DMS153 (cell line): ENCODE data around the gene PDIA2.
"Not testable (repeated sequence)": the region's sequence is repeated elsewhere in the genome, so short reads cannot be mapped to it uniquely, and the experiment has no call there.

Experiments used
- DNase-seq: peaks from one replicate; lab custom pipeline; 2025; lab: John Stamatoyannopoulos, UW

The PDIA2 gene

DNA sequence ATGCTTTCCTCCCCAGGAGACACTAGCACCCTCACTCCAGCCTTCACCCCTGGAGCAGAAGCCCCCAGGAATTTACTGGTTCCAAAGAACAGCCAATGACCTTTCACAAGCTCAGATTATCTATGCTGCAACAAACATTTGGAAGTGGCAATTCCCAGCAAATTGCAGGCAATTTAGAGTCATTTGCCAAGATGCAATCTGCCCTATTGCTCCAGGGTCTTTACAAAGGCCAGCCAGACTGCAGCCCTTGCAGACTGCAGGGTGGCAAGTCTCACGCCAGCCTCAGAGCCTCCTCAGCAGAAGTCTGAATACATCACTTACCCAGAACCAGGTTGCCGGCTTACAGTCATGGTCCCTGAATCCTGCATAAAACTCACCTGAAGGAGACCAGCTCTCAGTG lies 47.8 kb downstream of the PDIA2 start:
- DNase-seq = no peak

DNA sequence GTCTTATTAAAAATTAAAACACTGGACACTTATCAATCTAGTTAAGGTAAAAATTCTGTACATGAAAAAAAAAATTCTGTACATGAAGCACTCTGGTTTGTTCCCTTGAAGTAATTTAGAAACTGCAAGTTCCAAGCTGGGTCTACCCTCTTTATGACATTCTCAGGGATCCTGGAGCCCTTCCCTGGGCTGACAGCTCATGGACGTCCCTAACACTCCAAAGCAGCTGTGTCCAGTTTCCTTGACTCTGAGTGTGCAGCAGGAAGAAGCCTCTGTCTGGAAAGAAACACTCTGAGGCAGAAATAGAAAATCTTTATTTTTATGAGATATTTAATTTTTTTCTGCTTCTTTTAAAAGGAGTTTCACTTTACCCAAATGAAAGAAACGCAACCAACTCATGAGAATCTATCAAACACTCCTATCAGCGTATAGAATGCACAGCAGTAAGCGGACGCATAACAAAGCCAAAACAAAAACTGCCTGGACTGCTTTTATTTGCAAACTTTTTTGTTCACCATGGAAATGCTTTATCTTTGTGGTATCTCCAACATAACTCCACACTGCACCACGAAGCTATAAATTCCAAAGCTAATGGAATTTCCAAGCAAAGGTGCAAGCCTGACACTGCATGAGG lies 48.3 kb downstream of the PDIA2 start:
- not testable (repeated sequence) for DNase-seq

DNA sequence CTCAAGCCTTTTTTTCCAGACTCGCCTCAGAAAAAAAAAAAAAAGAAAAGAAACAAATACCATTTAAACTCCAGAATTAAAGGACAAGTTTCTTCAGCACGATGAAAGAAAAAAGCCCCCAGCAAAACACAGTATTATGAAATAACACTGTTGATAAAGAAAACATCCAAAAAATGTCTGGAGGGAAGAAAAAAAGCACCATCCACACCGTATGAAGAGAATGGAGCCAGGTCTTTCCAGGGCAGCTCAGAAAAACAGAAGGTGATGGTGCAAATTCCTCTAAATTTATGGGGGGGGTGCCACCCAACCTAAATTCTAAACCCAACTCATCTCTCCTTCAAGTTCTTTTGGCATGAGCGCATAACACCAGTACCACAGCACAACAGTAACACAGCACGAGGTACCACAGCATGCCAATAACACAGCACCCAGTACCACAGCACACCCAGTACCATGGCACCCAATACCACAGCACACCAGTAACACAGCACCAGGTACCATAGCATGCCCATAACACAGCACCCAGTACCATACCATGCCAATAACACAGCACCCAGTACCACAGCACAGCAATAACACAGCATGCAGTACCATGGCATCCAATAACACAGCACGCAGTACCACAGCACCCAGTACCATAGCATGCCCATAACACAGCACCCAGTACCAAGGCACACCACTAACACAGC lies 50.6 kb downstream of the PDIA2 start:
- no peak for DNase-seq

DNA sequence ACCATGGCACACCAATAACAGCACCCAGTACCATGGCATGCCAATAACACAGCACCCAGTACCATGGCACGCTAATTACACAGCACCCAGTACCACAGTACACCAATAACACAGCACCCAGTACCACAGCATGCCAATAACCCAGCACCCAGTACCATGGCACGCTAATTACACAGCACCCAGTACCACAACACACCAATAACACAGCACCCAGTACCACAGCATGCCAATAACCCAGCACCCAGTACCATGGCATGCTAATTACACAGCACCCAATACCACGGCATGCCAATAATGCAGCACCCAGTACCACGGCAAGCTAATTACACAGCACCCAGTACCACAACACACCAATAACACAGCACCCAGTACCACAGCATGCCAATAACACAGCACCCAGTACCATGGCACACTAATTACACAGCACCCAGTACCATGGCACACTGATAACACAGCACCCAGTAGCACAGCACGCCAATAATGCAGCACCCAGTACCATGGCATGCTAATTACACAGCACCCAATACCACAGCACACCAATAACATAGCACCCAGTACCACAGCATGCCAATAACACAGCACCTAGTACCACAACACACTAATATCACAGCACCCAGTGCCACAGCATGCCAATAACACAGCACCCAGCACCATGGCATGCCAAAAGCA lies 51.3 kb downstream of the PDIA2 start:
- DNase-seq = not testable (repeated sequence)

DNA sequence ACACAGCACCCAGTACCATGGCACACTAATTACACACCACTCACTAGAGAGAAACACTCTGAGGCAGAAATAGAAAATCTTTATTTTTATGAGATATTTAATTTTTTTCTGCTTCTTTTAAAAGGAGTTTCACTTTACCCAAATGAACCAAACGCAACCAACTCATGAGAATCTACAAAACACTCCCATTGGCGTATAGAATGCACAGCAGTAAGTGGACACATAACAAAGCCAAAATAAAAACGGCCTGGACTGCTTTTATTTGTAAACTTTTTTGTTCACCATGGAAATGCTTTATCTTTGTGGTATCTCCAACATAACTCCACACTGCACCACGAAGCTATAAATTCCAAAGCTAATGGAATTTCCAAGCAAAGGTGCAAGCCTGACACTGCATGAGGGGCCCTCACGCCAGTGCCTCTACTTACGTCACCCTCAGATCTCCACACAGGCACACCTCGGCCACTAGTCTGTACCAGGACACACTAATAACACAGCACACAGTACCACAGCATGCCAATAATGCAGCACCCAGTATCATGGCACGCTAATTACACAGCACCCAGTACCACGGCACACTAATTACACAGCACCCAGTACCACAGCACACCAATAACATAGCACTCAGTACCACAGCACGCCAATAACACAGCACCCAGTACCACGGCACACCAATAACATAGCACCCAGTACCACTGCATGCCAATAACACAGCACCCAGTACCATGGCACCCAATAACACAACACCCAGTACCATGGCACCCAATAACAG lies 52.1 kb downstream of the PDIA2 start:
- DNase-seq = not testable (repeated sequence)

DNA sequence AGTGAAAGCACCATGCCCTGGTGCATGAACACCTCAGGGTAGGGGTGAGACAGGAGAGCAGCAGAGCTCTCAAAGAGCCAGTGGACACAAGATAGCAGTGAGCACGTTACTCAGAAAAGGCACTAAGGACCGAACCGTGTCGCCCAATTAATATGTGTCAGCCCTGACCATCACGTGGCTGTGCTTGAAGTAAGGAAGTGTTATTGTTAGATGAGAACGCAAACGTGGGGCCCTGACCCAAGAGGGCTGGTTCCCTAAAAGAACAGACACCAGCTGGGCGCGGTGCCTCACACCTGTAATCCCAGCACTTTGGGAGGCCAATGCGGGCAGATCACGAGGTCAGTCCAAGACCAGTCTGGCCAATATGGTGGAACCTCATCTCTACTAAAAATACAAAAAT lies 53.3 kb downstream of the PDIA2 start:
- no peak for DNase-seq
